K562 (cell line): ENCODE results near the gene TCP10L.

Experiments used
- ATF2 ChIP-seq: sonication (generic); formaldehyde crosslinking; IDR thresholded peaks from 2 replicates; pipeline ENCODE4 v1.8.1; 2022; ENCODE audit warnings: missing genetic modification reagents
- CTCF ChIP-seq, 3 experiments: IDR thresholded peaks in 2 of 3; conservative IDR thresholded peaks in 1 of 3; 2 replicates each; pipeline ENCODE4 v1.5.1; 2011 to 2012; ENCODE audit warnings: low read length in 3 of 3, mild to moderate bottlenecking in 3 of 3, control low read depth in 2 of 3, improper control_type of control experiment in 1 of 3, inconsistent platforms in 1 of 3, low read depth in 1 of 3, mixed read lengths in 1 of 3, moderate library complexity in 1 of 3; ENCODE audit not compliant: insufficient read depth in 2 of 3
- ELK3 ChIP-seq: fragments of 450-650 bp; formaldehyde crosslinking; IDR thresholded peaks from 2 replicates; pipeline ENCODE4 v1.4.0; 2020; ENCODE audit warnings: mild to moderate bottlenecking
- FOXA1 ChIP-seq: fragments of 450-650 bp; IDR thresholded peaks from 2 replicates; pipeline ENCODE4 v1.6.1; 2016; ENCODE audit warnings: mild to moderate bottlenecking, borderline replicate concordance
- POLR2A ChIP-seq: fragments of 450-650 bp; conservative IDR thresholded peaks from 2 replicates; pipeline ENCODE4 v1.6.1; 2016
- POLR3A ChIP-seq: IDR thresholded peaks from 2 replicates; pipeline ENCODE4 v1.6.1; 2011; ENCODE audit warnings: borderline replicate concordance, mild to moderate bottlenecking, moderate library complexity; ENCODE audit not compliant: insufficient read length, insufficient read depth; ENCODE audit errors: extremely low read depth
- SFPQ ChIP-seq: fragments of 200-400 bp; formaldehyde crosslinking; IDR thresholded peaks from 2 replicates; pipeline ENCODE4 v1.6.1; 2017; ENCODE audit warnings: mild to moderate bottlenecking, low read depth, low read length, moderate library complexity
- SMAD1 ChIP-seq: fragments of 150-350 bp; IDR thresholded peaks from 2 replicates; pipeline ENCODE4 v1.6.1; 2014; ENCODE audit warnings: low read length, low read depth; ENCODE audit not compliant: partially characterized antibody
- TAF1 ChIP-seq: IDR thresholded peaks from 2 replicates; pipeline ENCODE4 v1.6.1; 2011; ENCODE audit warnings: mild to moderate bottlenecking, low read length, moderate library complexity; ENCODE audit not compliant: insufficient read depth, control insufficient read depth, severe bottlenecking; ENCODE audit errors: extremely low read depth
- TAF15 ChIP-seq: fragments of 200-400 bp; formaldehyde crosslinking; IDR thresholded peaks from 2 replicates; pipeline ENCODE4 v1.6.1; 2017; ENCODE audit warnings: mild to moderate bottlenecking, low read depth, low read length, moderate library complexity
- YY1 ChIP-seq, 3 experiments: IDR thresholded peaks; 2 replicates each; pipeline ENCODE4 v1.6.1; 2011; ENCODE audit warnings: low read length in 2 of 3, mild to moderate bottlenecking in 2 of 3, moderate library complexity in 2 of 3, borderline replicate concordance in 1 of 3, control low read depth in 1 of 3, low read depth in 1 of 3; ENCODE audit not compliant: insufficient read depth in 3 of 3, insufficient replicate concordance in 2 of 3, control insufficient read depth in 1 of 3, insufficient read length in 1 of 3; ENCODE audit errors: extremely low read depth in 1 of 3
- ZBED1 ChIP-seq: IDR thresholded peaks from 2 replicates; pipeline ENCODE4 v1.6.1; 2014

GRCh38 chr21:32523988-32524719 is 61.2 kb downstream of the TCP10L start:
- no peak for TF ChIP-seq CTCF (IDR thresholded peaks at IDR 0.05 in 2 of 3, conservative IDR thresholded peaks at IDR 0.05 in 1 of 3; ENCODE audit: insufficient read depth in 2 of 3, low read depth in 1 of 3, low read length in 3 of 3)
- TF ChIP-seq ZBED1: no peak
- no peak for TF ChIP-seq ELK3 (CRISPR knock-in tag)
- no peak for TF ChIP-seq POLR3A
- TF ChIP-seq SMAD1: no peak
- no peak for TF ChIP-seq FOXA1
- no peak for TF ChIP-seq SFPQ
- no peak for TF ChIP-seq TAF15
- TF ChIP-seq POLR2A: no peak
- no peak for TF ChIP-seq ATF2 (CRISPR knock-in tag)
- no peak for TF ChIP-seq YY1 (IDR thresholded peaks at IDR 0.05; ENCODE audit: borderline replicate concordance in 1 of 3, control insufficient read depth in 1 of 3, extremely low read depth in 1 of 3, insufficient read depth in 3 of 3, insufficient read length in 1 of 3, insufficient replicate concordance in 2 of 3, low read depth in 1 of 3, low read length in 2 of 3)
- no peak for TF ChIP-seq TAF1
